ENCODE measurements around the gene TAX1BP3.

TAX1BP3 gene

GRCh38 chr17:3678821-3679530, 10.6 kb upstream of the TAX1BP3 start:
- Mint-ChIP-seq H3K4me1 (ENCODE audit: low read depth) (peaks cover 38% of the 10 kb centered on the region), H3K9me3 (no peaks in the 10 kb centered on the region), H3K27me3 (peaks cover 16% of the 10 kb centered on the region), H3K4me3 (no peak overlapping the region), H3K27ac (peak overlapping the region; percentile 50), H3K36me3 (ENCODE audit: low read depth) (no peaks in the 10 kb centered on the region)
- intact Hi-C loops (cut with micrococcal nuclease) = no loop called here

- Mint-ChIP-seq H3K36me3 (ENCODE audit: low read depth) (no peaks in the 10 kb centered on the region), H3K9me3 (no peaks in the 10 kb centered on the region), H3K27me3 (peaks cover 13% of the 10 kb centered on the region), H3K27ac (no peak overlapping the region), H3K4me1 (ENCODE audit: low read depth) (peaks cover 39% of the 10 kb centered on the region), H3K4me3 (no peak overlapping the region)
- intact Hi-C loops (cut with micrococcal nuclease) = no loop called here
Observed at GRCh38 chr17:3678095-3678820, 9.9 kb upstream of the TAX1BP3 start.

GRCh38 chr17:3675886-3676285, 7.5 kb upstream of the TAX1BP3 start:
- H3K27ac Mint-ChIP-seq = no peak overlapping the region

DNA sequence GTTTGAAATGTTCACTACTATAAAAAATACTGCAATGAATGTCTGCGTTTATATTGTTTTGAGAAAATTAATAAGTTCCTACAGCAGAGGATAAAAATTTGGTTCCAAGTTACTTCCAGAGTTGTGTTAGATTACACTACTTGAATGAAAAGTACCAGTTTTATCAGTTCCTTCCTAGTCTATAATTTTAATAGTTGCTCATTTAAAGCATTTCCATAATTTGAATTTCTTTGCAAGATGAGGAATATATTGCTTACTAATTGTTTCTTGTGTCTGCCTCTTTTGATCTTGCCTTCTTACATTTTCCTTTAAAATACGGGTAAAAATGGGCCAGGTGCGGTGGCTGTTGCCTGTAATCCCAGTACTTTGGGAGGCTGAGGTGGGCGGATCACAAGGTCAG, 4.2 kb upstream of the TAX1BP3 start:
- Mint-ChIP-seq H3K27ac (no peak overlapping the region), H3K9me3 (no peaks in the 10 kb centered on the region), H3K36me3 (ENCODE audit: low read depth) (peaks cover 20% of the 10 kb centered on the region), H3K27me3 (no peaks in the 10 kb centered on the region), H3K4me1 (ENCODE audit: low read depth) (peaks cover 28% of the 10 kb centered on the region), H3K4me3 (no peak overlapping the region)
- intact Hi-C loops (cut with micrococcal nuclease) = no loop called here

More at GRCh38 chr17:3675886-3676285, 7.5 kb upstream of the TAX1BP3 start:
- H3K36me3 Mint-ChIP-seq (ENCODE audit: low read depth) = peaks cover 11% of the 10 kb centered on the region
- intact Hi-C loops (cut with micrococcal nuclease) = no loop called here
- H3K4me3 Mint-ChIP-seq = no peak overlapping the region
- peaks cover 36% of the 10 kb centered on the region for H3K4me1 Mint-ChIP-seq (ENCODE audit: low read depth)
- no peaks in the 10 kb centered on the region for H3K9me3 Mint-ChIP-seq
- H3K27me3 Mint-ChIP-seq = peaks cover 3% of the 10 kb centered on the region

GRCh38 chr17:3669548-3669947, 1.2 kb upstream of the TAX1BP3 start:
- peak overlapping the region; percentile 93 for H3K4me3 Mint-ChIP-seq
- H3K9me3 Mint-ChIP-seq = no peaks in the 10 kb centered on the region
- H3K27ac Mint-ChIP-seq = peak overlapping the region; percentile 93
- intact Hi-C loops (cut with micrococcal nuclease) = no loop called here
- no peaks in the 10 kb centered on the region for H3K27me3 Mint-ChIP-seq
- H3K36me3 Mint-ChIP-seq (ENCODE audit: low read depth) = peaks cover 40% of the 10 kb centered on the region
- peaks cover 58% of the 10 kb centered on the region for H3K4me1 Mint-ChIP-seq (ENCODE audit: low read depth)

DNA sequence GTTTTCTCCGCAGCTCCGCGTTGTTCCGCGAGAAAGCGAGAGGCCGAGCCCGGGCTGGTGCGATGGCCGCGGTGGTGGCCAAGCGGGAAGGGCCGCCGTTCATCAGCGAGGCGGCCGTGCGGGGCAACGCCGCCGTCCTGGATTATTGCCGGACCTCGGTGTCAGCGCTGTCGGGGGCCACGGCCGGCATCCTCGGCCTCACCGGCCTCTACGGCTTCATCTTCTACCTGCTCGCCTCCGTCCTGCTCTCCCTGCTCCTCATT, 638 bp upstream of the TAX1BP3 start:
- intact Hi-C loops (cut with micrococcal nuclease) = no loop called here
- Mint-ChIP-seq H3K27ac (peak overlapping the region; percentile 93), H3K36me3 (ENCODE audit: low read depth) (peaks cover 45% of the 10 kb centered on the region), H3K4me3 (peak overlapping the region; percentile 93), H3K4me1 (ENCODE audit: low read depth) (peaks cover 64% of the 10 kb centered on the region), H3K9me3 (no peaks in the 10 kb centered on the region), H3K27me3 (no peaks in the 10 kb centered on the region)

GRCh38 chr17:3667366-3668278, 756 bp downstream of the TAX1BP3 start:
- Mint-ChIP-seq H3K36me3 (ENCODE audit: low read depth) (peaks cover 59% of the 10 kb centered on the region), H3K4me3 (peak overlapping the region; percentile 93), H3K9me3 (no peaks in the 10 kb centered on the region), H3K27me3 (no peaks in the 10 kb centered on the region), H3K4me1 (ENCODE audit: low read depth) (peaks cover 66% of the 10 kb centered on the region), H3K27ac (peak overlapping the region; percentile 93)
- intact Hi-C loops (cut with micrococcal nuclease) = loop anchor here (1.0 kb wide), 2 partner anchors 27 to 56 kb away; partner anchors contain the start of gene HASPIN

GRCh38 chr17:3666516-3666915, 1.9 kb downstream of the TAX1BP3 start:
- intact Hi-C loops (cut with micrococcal nuclease) = no loop called here
- H3K36me3 Mint-ChIP-seq (ENCODE audit: low read depth) = peaks cover 61% of the 10 kb centered on the region
- H3K9me3 Mint-ChIP-seq = no peaks in the 10 kb centered on the region
- peak overlapping the region; percentile 47 for H3K27ac Mint-ChIP-seq
- no peak overlapping the region for H3K4me3 Mint-ChIP-seq
- H3K27me3 Mint-ChIP-seq = no peaks in the 10 kb centered on the region
- H3K4me1 Mint-ChIP-seq (ENCODE audit: low read depth) = peaks cover 57% of the 10 kb centered on the region

DNA sequence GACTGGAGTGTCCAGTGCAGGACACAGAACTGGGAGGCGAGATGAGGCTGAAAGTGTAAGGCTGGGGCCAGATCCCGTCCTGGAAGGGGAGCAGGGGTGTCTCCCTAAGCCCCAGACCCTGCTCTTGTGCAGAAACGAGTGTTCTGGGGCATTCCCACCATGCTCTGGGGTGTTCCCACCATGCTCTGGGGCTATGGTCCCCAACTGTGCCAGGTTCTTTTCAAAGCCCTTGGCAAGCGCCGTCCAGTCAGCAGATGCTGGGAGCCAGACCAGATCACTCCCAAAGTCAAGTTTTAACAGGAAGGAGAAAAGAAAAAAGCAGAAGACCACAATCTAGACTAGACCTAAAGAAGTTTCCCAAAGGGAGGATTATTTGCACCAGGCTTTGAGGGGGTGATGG, 2.5 kb downstream of the TAX1BP3 start:
- Mint-ChIP-seq H3K4me3 (peak overlapping the region; percentile 3), H3K27ac (peak overlapping the region; percentile 47), H3K36me3 (ENCODE audit: low read depth) (peaks cover 66% of the 10 kb centered on the region), H3K9me3 (no peaks in the 10 kb centered on the region), H3K27me3 (no peaks in the 10 kb centered on the region), H3K4me1 (ENCODE audit: low read depth) (peaks cover 55% of the 10 kb centered on the region)
- intact Hi-C loops (cut with micrococcal nuclease) = no loop called here

DNA sequence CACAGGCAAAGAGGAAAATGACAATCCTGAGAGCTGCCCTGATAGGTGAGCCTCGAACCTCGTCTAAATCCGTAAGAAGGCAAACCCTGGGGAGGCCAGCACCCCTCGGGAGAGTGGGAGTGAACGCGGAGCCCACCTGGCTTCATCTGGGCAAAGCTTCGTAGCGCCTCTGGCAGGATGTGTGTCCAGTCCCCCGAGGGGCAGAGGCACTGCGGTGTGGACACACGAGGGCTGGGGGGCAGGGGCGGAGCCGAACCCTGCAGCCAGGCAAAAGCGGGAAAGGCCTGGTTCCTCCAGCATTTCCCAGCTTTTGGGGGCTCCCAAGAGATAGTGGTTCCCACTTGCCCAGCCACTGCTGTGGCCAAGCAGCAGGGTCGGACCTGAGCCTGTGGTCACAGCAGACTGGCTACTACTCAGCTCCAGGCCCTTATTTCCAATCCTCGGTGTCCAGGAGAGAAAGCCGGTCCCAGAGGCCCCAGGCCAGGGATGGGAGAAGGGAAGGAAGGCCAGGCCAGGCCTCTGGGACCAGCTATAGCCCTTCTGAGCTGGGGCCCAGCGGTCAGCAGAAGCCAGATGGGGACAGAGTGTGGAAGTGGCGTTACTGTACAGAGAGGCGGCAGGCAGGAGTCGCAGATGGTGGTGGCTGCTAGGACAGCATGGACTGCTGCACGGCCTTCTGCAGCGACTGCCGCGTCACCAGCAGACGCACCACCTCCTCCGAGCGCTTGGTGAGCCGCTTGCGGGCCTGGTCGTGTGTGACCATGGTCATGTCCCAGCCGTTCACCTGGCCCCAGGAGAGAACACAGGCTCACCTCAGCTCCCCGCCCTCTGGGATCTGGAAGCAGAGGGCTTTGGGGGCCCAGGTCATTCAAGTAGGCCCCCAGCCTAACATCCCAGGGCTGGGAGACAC, 5.0 kb downstream of the TAX1BP3 start:
- no peaks in the 10 kb centered on the region for H3K27me3 Mint-ChIP-seq
- H3K9me3 Mint-ChIP-seq = no peaks in the 10 kb centered on the region
- H3K4me3 Mint-ChIP-seq = no peak overlapping the region
- intact Hi-C loops (cut with micrococcal nuclease) = no loop called here
- peaks cover 81% of the 10 kb centered on the region for H3K36me3 Mint-ChIP-seq (ENCODE audit: low read depth)
- H3K4me1 Mint-ChIP-seq (ENCODE audit: low read depth) = peaks cover 67% of the 10 kb centered on the region
- no peak overlapping the region for H3K27ac Mint-ChIP-seq

GRCh38 chr17:3660311-3660891, 8.0 kb downstream of the TAX1BP3 start:
- Mint-ChIP-seq H3K9me3 (no peaks in the 10 kb centered on the region), H3K27ac (no peak overlapping the region), H3K4me3 (no peak overlapping the region), H3K36me3 (ENCODE audit: low read depth) (peaks cover 99% of the 10 kb centered on the region), H3K4me1 (ENCODE audit: low read depth) (peaks cover 64% of the 10 kb centered on the region), H3K27me3 (no peaks in the 10 kb centered on the region)
- intact Hi-C loops (cut with micrococcal nuclease) = no loop called here

DNA sequence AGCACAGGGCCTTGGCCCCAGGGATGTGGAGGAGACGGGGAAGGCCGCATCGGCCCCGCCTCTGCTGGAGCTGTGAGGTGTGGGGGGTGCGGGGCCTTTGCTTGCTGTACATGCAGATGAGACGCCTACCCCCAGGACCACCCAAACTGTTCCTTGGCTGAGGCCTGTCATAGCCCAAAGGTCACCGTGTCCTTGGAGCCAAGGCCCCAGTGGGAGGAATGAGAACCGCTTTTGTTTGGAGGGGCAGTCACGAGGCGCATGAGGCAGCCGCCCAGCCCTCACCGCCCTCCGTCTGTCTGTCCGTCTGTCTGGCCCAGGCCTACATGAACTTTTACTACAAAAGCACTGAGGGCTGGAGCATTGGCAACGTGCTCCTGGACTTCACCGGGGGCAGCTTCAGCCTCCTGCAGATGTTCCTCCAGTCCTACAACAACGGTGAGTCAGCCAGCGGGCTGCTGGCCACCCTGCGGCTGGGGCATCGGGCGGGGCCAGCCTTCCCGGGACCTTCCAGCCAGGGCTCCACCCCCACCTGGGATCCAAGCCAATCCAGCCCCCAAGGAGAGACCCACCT, 8.8 kb downstream of the TAX1BP3 start:
- intact Hi-C loops (cut with micrococcal nuclease) = no loop called here
- Mint-ChIP-seq H3K9me3 (no peaks in the 10 kb centered on the region), H3K4me3 (no peak overlapping the region), H3K4me1 (ENCODE audit: low read depth) (peaks cover 56% of the 10 kb centered on the region), H3K36me3 (ENCODE audit: low read depth) (peaks cover 100% of the 10 kb centered on the region), H3K27ac (peak overlapping the region; percentile 77), H3K27me3 (no peaks in the 10 kb centered on the region)

Measured in dendritic cell treated with granulocyte-macrophage colony-stimulating factor and Interleukin-4, amounts not matched to agents 40 ng/mL and 50 ng/mL, for 4 days (primary cell).